GM19240 (cell line): ENCODE data around the gene NPLOC4.

Experiments used
- DNase-seq: peaks from one replicate; pipeline ENCODE4 v3.0.0; 2011; ENCODE audit warnings: low spot score; ENCODE audit not compliant: insufficient read length

Gene NPLOC4

GRCh38 chr17:81509207-81509971, 127.5 kb downstream of the NPLOC4 start:
- DNase-seq, result no peak

GRCh38 chr17:81508639-81509206, 128.2 kb downstream of the NPLOC4 start:
- no peak for DNase-seq
